Gastrocnemius medialis (tissue), 4 donors: Measurements from ENCODE around the gene TLR9. TPM values are rescaled to one million over a fixed set of nuclear protein-coding genes. Genes with fewer than 3 reads are reported as not detected.
A peak's percentile ranks its signal among the peaks of the same experiment; 100 is the strongest.

Experiments used
- ATAC-seq, 2 donors: fragments of 150-250 bp; one replicate each; pipeline ENCODE4 v1.9.1; 2016
- DNase-seq, 2 donors: peaks; one replicate each; pipeline ENCODE4 v3.0.0-alpha.2; 2019
- H3K27ac ChIP-seq, 4 donors: fragments of 200-600 bp; sonication (generic); 1 replicate in 1 of 4; 2 replicates in 3 of 4; pipeline ENCODE4 v1.5.1; 2016 to 2018; ENCODE audit warnings: mild to moderate bottlenecking in 2 of 4, moderate library complexity in 1 of 4
- H3K27me3 ChIP-seq, 3 donors: fragments of 200-600 bp; sonication (generic) in 2 of 3; 1 replicate in 1 of 3; 2 replicates in 2 of 3; pipeline versions ENCODE4 v1.5.1 to v1.6.0; 2016 to 2019; ENCODE audit warnings: mild to moderate bottlenecking in 1 of 3, moderate library complexity in 1 of 3
- H3K36me3 ChIP-seq, 2 donors: fragments of 200-600 bp; sonication (generic) in 1 of 2; one replicate each; pipeline ENCODE4 v1.5.1; 2017 to 2018
- H3K4me1 ChIP-seq, 2 donors: fragments of 200-600 bp; sonication (generic) in 1 of 2; one replicate each; pipeline ENCODE4 v1.5.1; 2016 to 2017; ENCODE audit warnings: mild to moderate bottlenecking in 2 of 2
- H3K4me3 ChIP-seq, 4 donors: fragments of 200-600 bp; sonication (generic) in 3 of 4; 1 replicate in 1 of 4; 2 replicates in 3 of 4; pipeline ENCODE4 v1.5.1; 2016 to 2019; ENCODE audit warnings: mild to moderate bottlenecking in 2 of 4
- H3K9me3 ChIP-seq, 3 donors: fragments of 200-600 bp; sonication (generic) in 2 of 3; 1 replicate in 1 of 3; 2 replicates in 2 of 3; pipeline ENCODE4 v1.5.1; 2016 to 2019
- POLR2A ChIP-seq, 2 donors: fragments of 450-650 bp; IDR thresholded peaks; one replicate each; pipeline ENCODE4 v1.6.1; 2017; ENCODE audit warnings: antibody characterized with exemption in 2 of 2, mild to moderate bottlenecking in 2 of 2, moderate library complexity in 2 of 2
- in situ Hi-C, 4 donors: fragments of 200-750 bp; cut with MboI; loops; one replicate each; pipeline versions ENCODE4 v1.15.0 to v1.8.0; 2017; ENCODE audit warnings: low sequenced_read_pairs in 4 of 4
- intact Hi-C: fragments of 100-400 bp; cut with DNase I; formaldehyde crosslinking; loops from one replicate; pipeline ENCODE4 v1.15.1; 2023; ENCODE audit warnings: low total_unique reads
- total RNA-seq, 4 donors: library from RNA; depleted of rRNA; stranded (reverse); fragments of >200 nt; gene quantifications; one replicate each; pipeline versions ENCODE4 v1.1.0 to v1.2.3, GENCODE V29; 2016
- TF ChIP-seq, protein P1 (sequence below), 5 experiments: fragments of 450-650 bp in 3 of 5; fragments of 200-600 bp in 2 of 5; sonication (generic) in 2 of 5; IDR thresholded peaks in 4 of 5; conservative IDR thresholded peaks in 1 of 5; 1 replicate in 4 of 5; 2 replicates in 1 of 5; pipeline ENCODE4 v1.5.1; 2016 to 2019; ENCODE audit warnings: antibody characterized with exemption in 5 of 5, mild to moderate bottlenecking in 3 of 5, moderate library complexity in 3 of 5

TLR9 gene
- total RNA-seq, 4 donors from 2014 or later = 0.07 to 0.41 (median 0.13) TPM; not detected in 1

GRCh38 chr3:52248165-52248541 is 22.7 kb upstream of the TLR9 start:
- no peak for ATAC-seq
- intact Hi-C loops (no loop called here), in situ Hi-C loops (no loop called here)
- H3K27me3 ChIP-seq = peaks cover 0 to 5% (median 0%) of the 10 kb centered on the region in 3 donors
- no peaks in the 10 kb centered on the region for H3K9me3 ChIP-seq
- TF ChIP-seq, protein P1, sequence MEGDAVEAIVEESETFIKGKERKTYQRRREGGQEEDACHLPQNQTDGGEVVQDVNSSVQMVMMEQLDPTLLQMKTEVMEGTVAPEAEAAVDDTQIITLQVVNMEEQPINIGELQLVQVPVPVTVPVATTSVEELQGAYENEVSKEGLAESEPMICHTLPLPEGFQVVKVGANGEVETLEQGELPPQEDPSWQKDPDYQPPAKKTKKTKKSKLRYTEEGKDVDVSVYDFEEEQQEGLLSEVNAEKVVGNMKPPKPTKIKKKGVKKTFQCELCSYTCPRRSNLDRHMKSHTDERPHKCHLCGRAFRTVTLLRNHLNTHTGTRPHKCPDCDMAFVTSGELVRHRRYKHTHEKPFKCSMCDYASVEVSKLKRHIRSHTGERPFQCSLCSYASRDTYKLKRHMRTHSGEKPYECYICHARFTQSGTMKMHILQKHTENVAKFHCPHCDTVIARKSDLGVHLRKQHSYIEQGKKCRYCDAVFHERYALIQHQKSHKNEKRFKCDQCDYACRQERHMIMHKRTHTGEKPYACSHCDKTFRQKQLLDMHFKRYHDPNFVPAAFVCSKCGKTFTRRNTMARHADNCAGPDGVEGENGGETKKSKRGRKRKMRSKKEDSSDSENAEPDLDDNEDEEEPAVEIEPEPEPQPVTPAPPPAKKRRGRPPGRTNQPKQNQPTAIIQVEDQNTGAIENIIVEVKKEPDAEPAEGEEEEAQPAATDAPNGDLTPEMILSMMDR (IDR thresholded peaks at IDR 0.05 in 4 of 5, conservative IDR thresholded peaks at IDR 0.05 in 1 of 5) = no peak
- TF ChIP-seq POLR2A (IDR thresholded peaks at IDR 0.05) = no peak
- H3K4me3 ChIP-seq = no peak overlapping the region
- peaks cover 12 to 33% of the 10 kb centered on the region in 2 donors for H3K4me1 ChIP-seq
- DNase-seq = no peak
- H3K36me3 ChIP-seq = peaks cover 0 to 33% of the 10 kb centered on the region in 2 donors
- H3K27ac ChIP-seq = peak overlapping the region in 1 of 4 donors; percentile 32

DNA sequence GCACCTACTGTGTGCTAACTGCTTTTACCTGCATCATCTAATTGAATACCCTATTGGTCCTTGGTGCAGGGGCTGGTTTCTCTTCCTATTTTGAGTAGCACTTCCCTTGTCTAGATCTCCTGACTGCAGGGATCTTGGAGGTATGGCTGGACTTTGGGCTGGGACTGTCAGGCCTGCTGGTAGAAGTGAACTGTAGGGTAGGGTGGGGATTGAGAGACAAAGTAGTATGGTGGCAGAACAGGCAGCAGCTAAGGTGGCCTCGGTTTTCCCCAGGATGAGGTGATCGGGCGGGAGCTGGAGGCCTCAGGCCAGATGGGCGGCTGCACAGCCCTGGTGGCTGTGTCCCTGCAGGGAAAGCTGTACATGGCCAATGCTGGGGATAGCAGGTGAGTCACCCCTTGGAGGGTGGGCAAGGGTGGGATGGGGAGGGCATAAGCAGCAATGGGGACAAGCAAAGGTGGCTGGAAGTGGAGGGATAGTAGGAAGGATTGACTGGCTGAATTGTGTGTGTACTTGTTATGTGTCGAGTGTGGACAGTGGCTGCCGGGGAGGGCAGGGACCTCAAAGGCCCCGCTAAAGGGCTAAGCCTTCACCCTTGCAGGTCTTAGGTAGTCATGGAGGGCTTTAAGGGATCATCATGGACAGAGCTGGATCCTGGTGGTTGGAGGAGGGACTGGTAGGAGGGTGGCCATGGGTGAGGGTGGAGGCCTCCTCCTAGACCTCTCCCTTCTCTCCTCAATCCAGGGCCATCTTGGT is 22.1 kb upstream of the TLR9 start:
- no peak overlapping the region for H3K27ac ChIP-seq
- in situ Hi-C loops = no loop called here
- no peaks in the 10 kb centered on the region for H3K9me3 ChIP-seq
- no peak for TF ChIP-seq POLR2A (IDR thresholded peaks at IDR 0.05)
- TF ChIP-seq, protein P1 (IDR thresholded peaks at IDR 0.05 in 4 of 5, conservative IDR thresholded peaks at IDR 0.05 in 1 of 5) = no peak
- DNase-seq = no peak
- ATAC-seq = no peak
- intact Hi-C loops = no loop called here
- H3K27me3 ChIP-seq = peaks cover 0 to 5% (median 0%) of the 10 kb centered on the region in 3 donors
- peak overlapping the region in 1 of 4 donors; percentile 6 for H3K4me3 ChIP-seq
- peaks cover 0 to 27% of the 10 kb centered on the region in 2 donors for H3K36me3 ChIP-seq
- H3K4me1 ChIP-seq = peaks cover 12 to 33% of the 10 kb centered on the region in 2 donors

DNA sequence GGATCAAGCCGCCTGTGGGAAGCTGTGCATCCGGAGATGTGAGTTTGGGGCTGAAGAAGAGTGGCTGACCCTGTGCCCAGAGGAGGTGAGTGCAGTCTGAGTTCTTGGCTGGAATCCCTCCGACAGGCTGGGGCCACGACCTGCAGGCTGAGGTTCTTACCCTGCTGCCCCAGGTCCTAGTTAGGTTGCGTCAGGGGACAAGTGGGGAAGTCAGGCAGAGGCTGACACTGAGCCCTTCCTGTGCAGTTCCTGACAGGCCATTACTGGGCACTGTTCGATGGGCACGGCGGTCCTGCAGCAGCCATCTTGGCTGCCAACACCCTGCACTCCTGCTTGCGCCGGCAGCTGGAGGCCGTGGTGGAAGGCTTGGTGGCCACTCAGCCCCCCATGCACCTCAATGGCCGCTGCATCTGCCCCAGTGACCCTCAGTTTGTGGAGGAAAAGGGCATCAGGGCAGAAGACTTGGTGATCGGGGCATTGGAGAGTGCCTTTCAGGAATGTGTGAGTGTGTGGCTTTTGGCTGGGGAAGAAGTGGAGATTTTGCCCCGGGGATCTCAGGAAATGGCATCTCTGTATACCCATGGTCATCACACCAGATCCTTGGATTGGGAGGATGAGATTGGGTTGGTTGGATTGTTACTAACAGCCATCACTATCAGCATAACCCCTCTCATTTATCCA is 21.4 kb upstream of the TLR9 start:
- peak overlapping the region in 1 of 4 donors; percentile 63 for H3K4me3 ChIP-seq
- H3K4me1 ChIP-seq = peaks cover 9 to 31% of the 10 kb centered on the region in 2 donors
- H3K27ac ChIP-seq = peak overlapping the region; percentile 59 to 79 (median 64)
- in situ Hi-C loops = no loop called here
- H3K9me3 ChIP-seq = no peaks in the 10 kb centered on the region
- H3K36me3 ChIP-seq = peaks cover 0 to 20% of the 10 kb centered on the region in 2 donors
- no peak for TF ChIP-seq POLR2A (IDR thresholded peaks at IDR 0.05)
- TF ChIP-seq, protein P1 (IDR thresholded peaks at IDR 0.05 in 4 of 5, conservative IDR thresholded peaks at IDR 0.05 in 1 of 5) = no peak
- ATAC-seq (no peak), DNase-seq (no peak)
- peaks cover 0 to 5% (median 0%) of the 10 kb centered on the region in 3 donors for H3K27me3 ChIP-seq
- intact Hi-C loops = no loop called here

DNA sequence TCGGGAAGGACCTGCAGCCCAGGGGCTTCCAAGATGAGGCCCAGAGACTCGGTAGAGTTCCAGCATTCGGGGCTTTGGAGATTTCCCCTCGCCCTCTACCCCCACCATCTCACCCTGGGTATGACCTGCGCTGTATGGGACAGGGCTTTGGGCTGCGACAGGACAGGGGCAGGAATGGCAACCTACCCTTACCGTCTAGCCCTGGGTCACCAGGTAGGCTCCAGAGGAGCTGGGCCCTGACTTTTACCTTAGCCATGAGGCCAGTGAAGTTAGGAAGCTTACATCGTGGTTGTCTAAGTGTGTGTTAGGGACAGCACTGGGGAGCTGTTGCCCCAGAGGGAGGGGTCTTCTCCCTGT is 20.8 kb upstream of the TLR9 start:
- H3K27me3 ChIP-seq = peaks cover 0 to 5% (median 0%) of the 10 kb centered on the region in 3 donors
- H3K4me1 ChIP-seq = peaks cover 3 to 25% of the 10 kb centered on the region in 2 donors
- H3K36me3 ChIP-seq = peaks cover 0 to 14% of the 10 kb centered on the region in 2 donors
- H3K27ac ChIP-seq = peak overlapping the region; percentile 59 to 79 (median 64)
- intact Hi-C loops (no loop called here), in situ Hi-C loops (no loop called here)
- H3K9me3 ChIP-seq = no peaks in the 10 kb centered on the region
- peak in 1 of 2 donors; percentile 7 for ATAC-seq
- H3K4me3 ChIP-seq = peak overlapping the region; percentile 46 to 69 (median 58)
- no peak for DNase-seq
- TF ChIP-seq, protein P1 (IDR thresholded peaks at IDR 0.05 in 4 of 5, conservative IDR thresholded peaks at IDR 0.05 in 1 of 5) = no peak
